Measurements from ENCODE around the gene RFPL4AL1. TPM values are rescaled to one million over a fixed set of nuclear protein-coding genes. Genes with fewer than 3 reads are reported as not detected.

The RFPL4AL1 gene
- total and polyA plus RNA-seq, 2 of the 8 experiments (the other 6 are each of a cell fraction or from before 2014, with no cell fraction given), result not detected

DNA sequence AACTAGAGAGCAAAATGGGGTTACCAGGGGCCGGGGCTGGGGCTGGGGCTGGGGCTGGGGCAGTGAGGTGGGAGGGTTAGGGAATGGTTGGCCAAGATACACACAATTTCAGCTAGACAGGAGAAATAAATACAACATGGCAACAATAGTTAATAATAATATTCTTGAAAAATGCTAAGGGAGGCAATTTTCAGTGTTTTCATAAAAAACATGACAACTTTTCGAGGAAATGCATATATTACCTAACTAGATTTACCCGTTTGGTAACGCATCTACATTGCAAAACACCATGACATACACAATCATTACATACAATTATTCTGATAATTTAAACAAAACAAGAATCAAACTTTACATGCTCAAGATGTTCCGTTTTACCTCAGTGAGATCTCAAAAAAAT, 12.2 kb downstream of the RFPL4AL1 start:
- Histone ChIP-seq H3K9me3 (ENCODE audit: insufficient read depth in 2 of 2, low read depth in 1 of 2, low read length in 1 of 2) (peaks cover 57 to 74% of the 10 kb centered on the region in 2 experiments), H3K56ac (replicated peaks; ENCODE audit: insufficient read length, low read depth, low read length) (no peak overlapping the region), H3K27me3 (replicated peaks in 1 of 4; ENCODE audit: control insufficient read depth in 3 of 4, extremely low read depth in 1 of 4, insufficient read depth in 3 of 4, low read length in 3 of 4) (no peaks in the 10 kb centered on the region), H2AFZ (ENCODE audit: low read length) (no peak overlapping the region), H2BK5ac (ENCODE audit: low read depth, low read length) (no peak overlapping the region), H4K8ac (ENCODE audit: extremely low read depth, insufficient read depth, low read length) (no peak overlapping the region), H2AK5ac (ENCODE audit: low read depth, low read length) (no peak overlapping the region), H3K36me3 (ENCODE audit: control insufficient read depth in 2 of 4, insufficient read depth in 4 of 4, low read length in 3 of 4) (no peaks in the 10 kb centered on the region), H3K4me2 (ENCODE audit: insufficient read depth in 1 of 2, low read depth in 2 of 2, low read length in 2 of 2) (no peak overlapping the region), H2BK15ac (ENCODE audit: low read length) (no peak overlapping the region), H3K27ac (ENCODE audit: low read depth, low read length) (no peak overlapping the region), H2BK120ac (replicated peaks; ENCODE audit: low read depth, low read length) (no peak overlapping the region), H3K9ac (replicated peaks in 1 of 4; ENCODE audit: extremely low read depth in 1 of 4, low read depth in 3 of 4, low read length in 3 of 4) (no peak overlapping the region), H3K79me2 (ENCODE audit: control insufficient read depth in 1 of 2, insufficient read depth in 2 of 2, low read length in 2 of 2) (no peaks in the 10 kb centered on the region), H3K4me1 (replicated peaks in 1 of 4; ENCODE audit: control insufficient read depth in 3 of 4, insufficient read depth in 4 of 4, low read length in 3 of 4) (no peaks in the 10 kb centered on the region), H3K4me3 (ENCODE audit: extremely low read depth in 1 of 4, insufficient read depth in 2 of 4, low read depth in 3 of 4, low read length in 4 of 4) (no peak overlapping the region), H3K18ac (ENCODE audit: extremely low read depth, low read length) (no peak overlapping the region), H3K23me2 (ENCODE audit: low read depth, low read length) (no peaks in the 10 kb centered on the region), H4K5ac (ENCODE audit: insufficient read length, low read depth, low read length) (no peak overlapping the region), H3K4ac (replicated peaks; ENCODE audit: insufficient read length, low read depth, low read length) (no peak overlapping the region), H2BK12ac (ENCODE audit: low read depth, low read length) (no peak overlapping the region), H2BK20ac (ENCODE audit: low read length) (no peak overlapping the region), H3K23ac (ENCODE audit: insufficient read length) (no peak overlapping the region), H4K91ac (replicated peaks; ENCODE audit: insufficient read length, low read length) (no peak overlapping the region), H4K20me1 (replicated peaks in 1 of 2; ENCODE audit: control insufficient read depth in 1 of 2, insufficient read depth in 2 of 2, low read length in 2 of 2) (no peaks in the 10 kb centered on the region), H3K14ac (ENCODE audit: insufficient read length) (no peak overlapping the region), H3K79me1 (ENCODE audit: low read depth, low read length) (no peaks in the 10 kb centered on the region)
- ChIA-PET CTCF (ENCODE audit: partially characterized antibody) (no interaction called here), POLR2A (ENCODE audit: partially characterized antibody) (no interaction called here)
- no peak for DNase-seq (ENCODE audit: low read depth in 1 of 2, low spot score in 2 of 2)
- WGBS, 2 experiments (ENCODE audit: extremely low coverage in 1 of 2, insufficient coverage in 1 of 2, insufficient read length in 1 of 2, insufficient replicate concordance in 2 of 2, low coverage in 1 of 2, low lambda C conversion rate in 2 of 2, missing lambda C conversion rate in 1 of 2), result 74% methylated on average over 4 of the region's 5 CpGs; no CpG with 5 or more reads in 1 of the 2 experiments
- TF ChIP-seq CHD2 (IDR thresholded peaks at IDR 0.05; ENCODE audit: low read length), result no peak
- no peak for TF ChIP-seq RFX5 (IDR thresholded peaks at IDR 0.05; ENCODE audit: borderline replicate concordance, low read depth, low read length)
- no peak for TF ChIP-seq SP4 (IDR thresholded peaks at IDR 0.05; ENCODE audit: low read length)
- no peak for TF ChIP-seq SAP30 (IDR thresholded peaks at IDR 0.05; ENCODE audit: insufficient read depth, insufficient replicate concordance, low read length)
- TF ChIP-seq TAF7 (optimal IDR thresholded peaks at IDR 0.05; ENCODE audit: borderline replicate concordance, low read depth, low read length), result no peak
- TF ChIP-seq BRCA1 (IDR thresholded peaks at IDR 0.05; ENCODE audit: low read depth, low read length), result no peak
- TF ChIP-seq CBX5 (IDR thresholded peaks at IDR 0.05; ENCODE audit: low read depth, low read length), result no peak
- TF ChIP-seq MAFK (IDR thresholded peaks at IDR 0.05; ENCODE audit: low read depth, low read length), result no peak
- no peak for TF ChIP-seq ZNF274 (IDR thresholded peaks at IDR 0.05; ENCODE audit: borderline replicate concordance, extremely low read depth, low read length)
- TF ChIP-seq RXRA (IDR thresholded peaks at IDR 0.05; ENCODE audit: insufficient read depth, low read depth, low read length), result no peak
- TF ChIP-seq YY1 (IDR thresholded peaks at IDR 0.05; ENCODE audit: low read depth, low read length), result no peak
- TF ChIP-seq SUZ12 (IDR thresholded peaks at IDR 0.05; ENCODE audit: low read length), result no peak
- no peak for TF ChIP-seq GABPA (IDR thresholded peaks at IDR 0.05; ENCODE audit: borderline replicate concordance, insufficient read depth, low read length)
- TF ChIP-seq KDM4A (IDR thresholded peaks at IDR 0.05; ENCODE audit: low read depth, low read length, severe bottlenecking), result no peak
- no peak for FAIRE-seq
